NOMO-1 (cell line): ENCODE results near the gene SPTBN1.

ENCODE experiments used
- DNase-seq, 2 experiments: peaks; one replicate each; lab custom pipeline; 2025; ENCODE audit not compliant: unreplicated experiment in 2 of 2; lab: John Stamatoyannopoulos, UW

SPTBN1 gene

GRCh38 chr2:54626884-54627283, 170.8 kb downstream of the SPTBN1 start:
- no peak for DNase-seq

- no peak for DNase-seq
Observed at GRCh38 chr2:54627973-54628372, 171.8 kb downstream of the SPTBN1 start.

- no peak for DNase-seq
Observed at GRCh38 chr2:54628418-54628817, 172.3 kb downstream of the SPTBN1 start.

- no peak for DNase-seq
Observed at GRCh38 chr2:54628957-54629356, 172.8 kb downstream of the SPTBN1 start.

GRCh38 chr2:54629390-54629789, 173.3 kb downstream of the SPTBN1 start:
- no peak for DNase-seq

- DNase-seq: no peak
Observed at GRCh38 chr2:54629914-54630857, 174.1 kb downstream of the SPTBN1 start.

GRCh38 chr2:54630858-54631497, 174.9 kb downstream of the SPTBN1 start:
- DNase-seq: no peak

GRCh38 chr2:54631755-54632154, 175.6 kb downstream of the SPTBN1 start:
- DNase-seq: no peak

- DNase-seq: no peak
Observed at GRCh38 chr2:54632733-54633692, 176.9 kb downstream of the SPTBN1 start.

GRCh38 chr2:54634021-54634420, 177.9 kb downstream of the SPTBN1 start:
- no peak for DNase-seq

- DNase-seq: no peak
Observed at GRCh38 chr2:54634564-54635511, 178.7 kb downstream of the SPTBN1 start.

- DNase-seq: no peak
Observed at GRCh38 chr2:54635554-54636152, 179.5 kb downstream of the SPTBN1 start.

- no peak for DNase-seq
Observed at GRCh38 chr2:54636415-54637139, 180.4 kb downstream of the SPTBN1 start.

- peak in 1 of 2 experiments; percentile 69 for DNase-seq
Observed at GRCh38 chr2:54638103-54638502, 182.0 kb downstream of the SPTBN1 start.

GRCh38 chr2:54638774-54639187, 182.7 kb downstream of the SPTBN1 start:
- no peak for DNase-seq

GRCh38 chr2:54639609-54640008, 183.5 kb downstream of the SPTBN1 start:
- no peak for DNase-seq

- DNase-seq: no peak
Observed at GRCh38 chr2:54640834-54641540, 184.9 kb downstream of the SPTBN1 start.

GRCh38 chr2:54641988-54642387, 185.9 kb downstream of the SPTBN1 start:
- DNase-seq: no peak
